Ureter (tissue), 1 donor: ENCODE data around the gene TIGD3. TPM values are rescaled to one million over a fixed set of nuclear protein-coding genes. Genes with fewer than 3 reads are reported as not detected.

Experiments used
- DNase-seq: peaks from one replicate; pipeline ENCODE4 v3.0.0-alpha.2; 2020; ENCODE audit warnings: low spot score
- total RNA-seq: library from RNA; stranded (reverse); gene quantifications from one replicate; pipeline ENCODE4 v1.2.4, GENCODE V29; 2023
- donor health status: DM: yes; HTN: yes; CAD: no.

Gene TIGD3
- not detected for total RNA-seq

GRCh38 chr11:65354265-65355012, at the start of gene TIGD3:
TSS of gene TIGD3 (plus strand) at chr11:65354751. CDS start at chr11:65355809, 1,058 bp downstream.
- peak; percentile 97 for DNase-seq

GRCh38 chr11:65305501-65306268, 48.9 kb upstream of the TIGD3 start:
- DNase-seq, result no peak

DNA sequence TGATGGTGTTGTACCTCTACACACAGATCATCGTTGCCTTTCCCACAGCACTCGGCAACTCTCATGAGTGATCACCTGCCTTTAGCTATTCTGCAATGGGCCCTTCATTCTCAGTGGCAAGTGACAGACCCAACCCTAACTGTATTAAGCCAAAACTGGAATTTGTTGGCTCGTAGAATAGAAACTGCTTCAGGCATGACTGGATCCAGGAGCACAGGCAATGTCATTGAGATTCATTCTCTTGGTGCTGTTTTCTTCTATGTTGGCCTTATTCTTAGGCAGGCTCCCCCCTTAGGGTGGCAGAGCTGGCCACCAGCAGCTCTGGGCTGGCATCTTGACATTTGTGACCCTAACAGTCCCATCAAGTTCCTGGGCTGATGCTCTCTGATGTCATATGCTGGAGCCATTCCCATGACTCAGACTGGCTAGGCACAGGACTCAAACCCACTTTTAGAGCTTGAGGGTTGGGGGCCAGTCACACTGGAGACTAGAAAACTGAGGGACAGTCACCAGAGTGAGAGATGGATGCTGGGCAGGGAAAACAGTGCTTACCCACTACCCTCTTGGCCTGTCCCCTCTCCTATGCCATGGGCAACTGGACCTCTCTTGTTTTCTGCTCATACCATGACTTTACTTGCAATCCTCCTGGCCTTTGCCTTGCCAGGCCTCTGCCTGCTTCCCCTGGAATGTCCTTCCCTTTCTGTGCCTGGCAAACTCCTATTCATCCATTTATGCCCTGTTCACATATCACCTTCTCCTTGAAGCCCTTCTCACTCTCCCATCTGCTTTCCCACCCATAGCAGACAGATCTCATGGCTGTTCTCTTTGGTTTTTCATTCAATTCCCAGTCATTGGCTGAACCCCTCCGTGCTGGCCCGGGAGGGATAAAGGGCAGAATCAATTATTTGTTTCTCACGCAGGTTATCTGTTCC, 47.0 kb upstream of the TIGD3 start:
- DNase-seq, result no peak

- DNase-seq, result peak; percentile 79
These were observed 46.2 kb upstream of the TIGD3 start for GRCh38 chr11:65308281-65308891.

DNA sequence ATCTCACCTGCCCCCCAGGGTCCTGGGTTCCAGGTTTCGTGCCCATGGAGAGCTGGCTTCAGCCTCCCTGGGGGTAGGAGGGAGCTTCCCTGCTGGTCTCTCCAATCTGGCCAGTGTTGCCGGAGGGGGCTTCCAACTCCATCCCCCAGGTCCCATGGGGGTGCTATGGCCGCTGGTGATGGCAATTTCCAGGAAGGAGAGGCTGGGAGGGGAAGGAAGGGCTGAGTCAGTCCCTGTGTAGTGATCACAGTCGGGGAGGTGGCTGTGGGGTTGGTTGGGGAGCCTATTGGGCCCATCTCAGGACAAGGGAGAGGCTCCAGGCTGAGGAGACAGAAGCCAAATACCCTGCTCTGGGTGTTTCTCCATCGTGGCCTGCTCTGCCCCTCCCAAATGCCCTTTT, 45.5 kb upstream of the TIGD3 start:
- DNase-seq, result no peak

DNA sequence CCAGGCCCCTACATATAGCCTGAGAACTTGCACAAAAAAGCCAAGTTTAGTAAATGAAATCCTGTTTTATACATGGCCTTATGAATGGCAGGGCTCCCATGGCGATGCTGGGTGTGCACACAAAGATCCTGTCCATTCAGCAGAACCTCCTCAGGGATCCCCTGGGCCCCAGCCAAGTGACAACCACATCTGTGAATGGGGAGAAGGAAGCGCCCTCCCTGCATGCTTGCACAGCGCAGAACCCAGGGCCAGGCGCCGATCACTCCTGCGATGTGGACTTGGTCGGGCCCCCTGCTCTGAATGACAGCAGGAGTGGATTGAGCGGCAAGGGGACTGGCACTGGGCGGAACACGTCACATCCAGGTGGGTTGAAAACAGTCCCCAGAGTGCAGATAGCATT, 44.3 kb upstream of the TIGD3 start:
- DNase-seq, result no peak

DNA sequence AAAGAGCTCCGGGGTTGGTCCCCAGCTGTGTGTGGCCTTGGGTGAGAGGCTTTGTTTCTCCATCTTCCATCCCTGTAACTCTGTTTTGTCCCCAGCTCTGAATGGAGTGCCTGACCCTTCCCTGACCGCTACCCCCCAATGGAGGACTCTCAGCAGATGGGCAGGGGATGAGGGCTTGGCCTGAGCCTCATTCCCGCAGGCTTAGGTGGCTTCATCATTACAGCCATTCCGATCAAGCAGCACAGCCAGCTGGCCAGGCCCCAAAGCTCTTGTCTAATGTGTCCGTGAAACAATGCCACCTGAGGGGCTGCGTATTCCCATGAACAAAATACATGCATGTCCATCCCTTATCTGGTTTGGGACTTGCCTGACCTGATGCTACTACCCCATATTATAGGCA, 43.8 kb upstream of the TIGD3 start:
- DNase-seq, result no peak

DNA sequence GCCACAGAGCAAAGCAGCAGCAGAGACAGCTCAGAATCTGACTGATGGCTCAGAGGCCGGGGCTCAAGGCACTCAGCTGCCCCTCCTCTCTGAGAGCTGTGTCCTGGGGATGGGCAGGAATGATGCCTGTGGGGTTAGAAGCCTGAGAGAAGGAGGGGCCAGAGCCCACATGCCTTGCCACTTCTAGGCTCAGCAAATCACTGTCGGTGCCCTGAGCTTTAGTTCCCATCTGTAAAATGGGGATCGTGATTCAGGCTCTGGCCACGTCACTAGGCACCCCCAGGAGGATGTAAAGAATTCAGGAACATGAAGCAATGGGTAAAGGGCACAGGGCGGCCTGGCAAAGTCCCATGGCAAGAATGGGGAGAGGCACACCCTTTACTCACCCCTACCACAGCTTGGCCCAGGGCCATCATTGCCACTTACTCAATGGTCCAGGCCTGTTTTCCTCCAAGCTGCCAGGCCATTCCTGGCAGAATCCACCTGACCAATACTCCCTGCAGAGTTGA, 43.3 kb upstream of the TIGD3 start:
- DNase-seq, result no peak

DNA sequence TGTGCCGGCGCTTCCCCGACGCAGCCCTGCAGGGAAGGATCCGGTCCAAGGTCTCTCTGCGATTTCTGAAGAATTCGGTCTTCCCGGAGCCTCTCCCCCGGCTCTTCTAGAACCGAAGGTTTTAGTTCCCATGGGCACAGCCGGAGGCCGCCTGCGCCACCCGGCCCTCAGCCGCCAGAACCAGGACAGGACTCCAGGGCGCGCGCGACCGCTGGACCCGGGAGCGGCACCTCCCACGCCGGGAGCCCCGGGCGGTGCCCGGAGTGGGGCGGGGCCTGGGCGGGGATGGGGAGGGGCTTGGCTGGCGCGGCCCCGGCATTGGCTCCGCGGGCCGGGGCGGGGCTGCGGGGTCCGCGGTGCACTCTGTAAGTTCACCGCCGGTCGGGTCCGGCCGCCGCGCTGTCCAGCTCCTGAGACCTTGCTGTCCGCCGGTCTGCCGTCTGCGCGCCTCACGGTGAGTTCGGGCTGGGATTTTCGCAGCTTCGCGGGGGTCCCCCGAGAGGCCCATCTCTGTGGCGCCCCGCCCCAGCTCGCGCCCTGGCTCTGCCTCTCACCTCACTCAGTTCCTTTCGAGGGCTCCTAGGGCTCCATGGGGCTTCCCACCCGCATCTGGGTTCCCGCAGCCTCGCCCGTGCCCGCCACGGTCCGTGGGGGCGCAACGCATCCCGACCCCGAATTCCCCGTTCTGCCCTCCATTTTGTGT, 39.9 kb upstream of the TIGD3 start, which contains the start of gene CDC42EP2:
CDC42EP2 (plus strand) TSS at position 366 of the 703 bp plus-strand sequence. CDS start 6,033 bp downstream, outside the sequence.
- DNase-seq, result peak; percentile 92

- peak; percentile 78 for DNase-seq
These were observed 39.2 kb upstream of the TIGD3 start for GRCh38 chr11:65315204-65315865.

GRCh38 chr11:65315866-65316226, 38.7 kb upstream of the TIGD3 start:
- DNase-seq, result no peak

GRCh38 chr11:65316227-65317024, 38.1 kb upstream of the TIGD3 start:
- DNase-seq, result no peak

- peak; percentile 84 for DNase-seq
These were observed 37.3 kb upstream of the TIGD3 start for GRCh38 chr11:65317025-65317786.

DNA sequence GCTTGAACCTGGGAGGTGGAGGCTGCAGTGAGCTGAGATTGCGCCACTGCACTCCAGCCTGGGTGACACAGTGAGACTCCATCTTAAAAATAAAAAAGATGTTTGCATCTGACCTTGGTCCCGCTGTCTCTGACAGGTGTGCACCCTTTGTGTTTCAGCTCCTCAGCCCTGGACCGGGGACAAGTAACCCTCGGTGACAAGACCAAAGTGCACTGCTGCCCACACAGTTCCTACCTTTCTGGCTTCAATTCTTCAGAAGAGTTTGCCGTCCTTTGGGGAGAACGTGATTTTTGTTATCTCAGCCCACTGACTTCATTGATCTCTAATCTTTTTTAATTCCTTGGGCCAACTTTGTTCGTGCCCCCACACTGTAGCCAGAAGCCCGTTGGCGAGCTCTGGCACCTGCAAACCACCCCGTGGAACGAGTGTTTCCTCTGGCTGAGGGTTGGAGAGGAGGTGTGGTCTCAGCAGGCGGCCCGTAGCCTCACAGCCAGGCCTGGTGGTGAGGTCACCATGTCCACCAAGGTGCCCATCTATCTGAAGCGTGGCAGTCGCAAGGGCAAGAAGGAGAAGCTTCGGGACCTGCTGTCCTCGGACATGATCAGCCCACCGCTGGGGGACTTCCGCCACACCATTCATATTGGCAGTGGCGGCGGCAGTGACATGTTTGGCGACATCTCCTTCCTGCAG, 34.0 kb upstream of the TIGD3 start:
- no peak for DNase-seq

- DNase-seq, result no peak
These were observed 33.5 kb upstream of the TIGD3 start for GRCh38 chr11:65321076-65321475.

GRCh38 chr11:65321828-65322485, 32.6 kb upstream of the TIGD3 start:
- no peak for DNase-seq

GRCh38 chr11:65323813-65324212, 30.7 kb upstream of the TIGD3 start:
- DNase-seq, result no peak
